Measurements from ENCODE around the gene ALPI. TPM values are rescaled to one million over a fixed set of nuclear protein-coding genes. Genes with fewer than 3 reads are reported as not detected.

ALPI gene
- total RNA-seq, 4 donors from 2014 or later, result not detected

DNA sequence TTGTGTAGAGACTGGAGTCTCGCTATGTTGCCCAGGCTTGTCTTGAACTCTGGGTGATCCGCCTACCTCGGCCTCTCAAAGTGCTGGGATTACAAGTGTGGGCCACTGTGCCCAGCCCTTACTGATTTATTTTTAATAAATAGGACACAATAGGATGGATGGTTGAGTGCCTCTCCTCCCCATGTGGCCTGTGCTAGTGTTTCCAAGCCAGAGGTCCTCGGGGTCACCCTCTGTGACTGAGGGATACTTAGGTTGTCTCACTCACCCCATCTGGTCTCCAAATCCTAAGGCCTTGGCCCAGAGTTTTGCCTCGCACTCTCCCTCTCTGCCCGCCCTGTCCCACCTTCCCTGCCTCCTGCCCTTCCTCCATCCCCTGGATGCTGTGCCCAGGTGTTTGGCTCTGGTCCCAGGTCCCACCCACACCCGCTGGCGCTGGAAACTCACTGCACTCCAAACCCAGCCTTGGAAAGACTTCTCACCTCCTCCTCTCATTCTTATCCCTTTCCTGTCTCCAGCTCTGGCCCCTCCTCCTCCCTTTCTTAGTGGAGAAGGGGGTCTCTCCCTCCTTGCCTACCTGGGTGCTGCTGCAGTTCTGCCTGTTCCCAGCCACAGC is 36.4 kb downstream of the ALPI start:
- no peak for DNase-seq (ENCODE audit: low spot score)
- TF ChIP-seq, protein P1, sequence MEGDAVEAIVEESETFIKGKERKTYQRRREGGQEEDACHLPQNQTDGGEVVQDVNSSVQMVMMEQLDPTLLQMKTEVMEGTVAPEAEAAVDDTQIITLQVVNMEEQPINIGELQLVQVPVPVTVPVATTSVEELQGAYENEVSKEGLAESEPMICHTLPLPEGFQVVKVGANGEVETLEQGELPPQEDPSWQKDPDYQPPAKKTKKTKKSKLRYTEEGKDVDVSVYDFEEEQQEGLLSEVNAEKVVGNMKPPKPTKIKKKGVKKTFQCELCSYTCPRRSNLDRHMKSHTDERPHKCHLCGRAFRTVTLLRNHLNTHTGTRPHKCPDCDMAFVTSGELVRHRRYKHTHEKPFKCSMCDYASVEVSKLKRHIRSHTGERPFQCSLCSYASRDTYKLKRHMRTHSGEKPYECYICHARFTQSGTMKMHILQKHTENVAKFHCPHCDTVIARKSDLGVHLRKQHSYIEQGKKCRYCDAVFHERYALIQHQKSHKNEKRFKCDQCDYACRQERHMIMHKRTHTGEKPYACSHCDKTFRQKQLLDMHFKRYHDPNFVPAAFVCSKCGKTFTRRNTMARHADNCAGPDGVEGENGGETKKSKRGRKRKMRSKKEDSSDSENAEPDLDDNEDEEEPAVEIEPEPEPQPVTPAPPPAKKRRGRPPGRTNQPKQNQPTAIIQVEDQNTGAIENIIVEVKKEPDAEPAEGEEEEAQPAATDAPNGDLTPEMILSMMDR (IDR thresholded peaks at IDR 0.05), result no peak
- ATAC-seq (ENCODE audit: low FRiP score), result no peak

DNA sequence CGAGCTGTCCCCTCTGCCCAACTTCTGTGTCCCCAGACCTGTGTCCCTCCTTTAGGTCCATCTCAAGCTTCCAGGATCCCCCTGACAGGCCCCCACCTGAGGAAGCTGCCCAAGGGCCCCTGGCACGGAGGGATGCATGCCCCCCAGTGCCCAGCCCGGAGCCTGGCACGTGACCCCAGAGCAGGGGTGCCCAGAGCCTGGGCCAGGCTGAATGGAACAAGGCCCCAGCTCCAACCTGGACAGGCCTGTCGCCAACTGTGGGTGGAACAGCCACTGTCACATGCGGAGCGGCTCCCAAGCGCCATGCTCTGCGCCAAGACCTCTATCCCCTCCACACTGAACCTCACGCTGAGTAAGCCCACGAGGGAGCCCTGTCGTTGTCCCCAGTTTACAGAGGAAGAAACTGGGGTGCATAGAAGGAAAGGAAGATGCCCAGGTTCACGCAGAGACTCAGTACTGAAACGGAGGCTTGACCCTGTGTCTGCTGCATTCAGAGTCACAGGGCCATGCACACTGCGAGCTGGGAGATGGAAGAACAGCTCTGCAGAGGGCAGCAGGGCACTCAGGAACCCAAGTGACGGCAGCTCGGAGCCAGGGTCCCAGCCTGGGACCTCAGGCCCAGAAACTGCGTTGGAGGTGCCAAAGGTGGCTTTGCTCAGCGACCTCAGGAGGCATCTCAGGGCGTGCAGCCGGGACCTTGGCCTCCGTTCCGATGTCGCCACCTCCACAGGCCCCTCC is 37.2 kb downstream of the ALPI start:
- DNase-seq (ENCODE audit: low spot score), result no peak
- TF ChIP-seq, protein P1 (IDR thresholded peaks at IDR 0.05), result no peak
- no peak for ATAC-seq (ENCODE audit: low FRiP score)

DNA sequence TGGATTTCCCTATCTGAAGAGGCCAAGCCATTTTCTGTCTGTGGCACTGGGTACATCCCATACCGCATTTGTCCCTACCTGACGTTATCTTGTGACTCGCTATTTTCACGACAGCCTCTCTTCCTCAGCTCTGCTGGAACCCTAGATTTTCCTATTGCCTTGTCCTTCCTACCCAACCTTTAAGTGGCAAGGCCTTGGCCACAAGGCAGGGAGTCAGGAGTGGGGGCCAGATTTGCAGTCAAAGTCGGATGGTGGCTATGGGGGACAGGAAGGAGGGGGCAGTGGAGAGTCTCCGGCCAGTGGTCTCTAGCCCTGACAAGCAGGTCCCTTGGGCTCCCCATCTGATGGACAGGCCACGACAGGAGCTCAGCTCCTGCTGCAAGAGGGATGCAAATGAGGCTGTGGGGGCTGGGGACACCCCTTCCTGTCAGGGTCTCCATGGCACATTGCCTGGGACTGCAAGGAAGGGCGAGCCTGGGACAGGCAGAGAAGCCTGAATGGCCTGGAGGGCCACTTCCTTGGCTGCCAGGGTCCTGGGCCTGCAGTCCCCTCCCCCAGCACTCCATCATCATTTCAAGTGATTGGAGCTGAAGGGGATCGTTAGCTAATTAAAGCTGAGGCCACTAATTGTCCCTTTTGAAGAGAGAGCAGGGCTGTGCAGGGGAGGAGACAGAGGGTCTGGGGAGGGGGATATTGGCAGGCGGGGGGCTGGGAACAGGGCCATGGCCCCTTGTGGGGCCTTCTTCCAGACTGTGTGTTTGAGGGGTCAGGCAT is 37.9 kb downstream of the ALPI start:
- ATAC-seq (ENCODE audit: low FRiP score) (no peak), DNase-seq (ENCODE audit: low spot score) (no peak)
- TF ChIP-seq, protein P1 (IDR thresholded peaks at IDR 0.05), result no peak

DNA sequence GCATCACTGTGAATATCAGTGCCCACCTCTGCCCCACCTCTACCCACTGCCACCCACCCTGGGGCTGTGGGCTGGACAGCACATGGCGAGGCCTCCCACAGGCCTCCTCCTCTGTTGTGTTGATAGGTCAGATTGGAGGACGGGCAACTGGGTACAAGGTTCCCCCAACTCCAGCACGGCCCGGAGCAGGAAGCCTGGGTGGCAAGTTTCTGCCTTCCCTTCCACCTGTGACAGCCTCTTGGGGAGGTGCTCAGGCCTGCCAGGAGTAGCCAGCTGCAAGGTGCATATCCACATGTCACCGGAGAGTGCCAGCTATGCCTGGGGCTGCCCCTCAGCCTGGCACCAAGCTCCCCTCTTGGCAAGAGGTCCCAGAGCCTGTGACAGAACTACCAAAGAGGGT is 38.6 kb downstream of the ALPI start:
- ATAC-seq (ENCODE audit: low FRiP score), result no peak
- TF ChIP-seq, protein P1 (IDR thresholded peaks at IDR 0.05), result no peak

DNA sequence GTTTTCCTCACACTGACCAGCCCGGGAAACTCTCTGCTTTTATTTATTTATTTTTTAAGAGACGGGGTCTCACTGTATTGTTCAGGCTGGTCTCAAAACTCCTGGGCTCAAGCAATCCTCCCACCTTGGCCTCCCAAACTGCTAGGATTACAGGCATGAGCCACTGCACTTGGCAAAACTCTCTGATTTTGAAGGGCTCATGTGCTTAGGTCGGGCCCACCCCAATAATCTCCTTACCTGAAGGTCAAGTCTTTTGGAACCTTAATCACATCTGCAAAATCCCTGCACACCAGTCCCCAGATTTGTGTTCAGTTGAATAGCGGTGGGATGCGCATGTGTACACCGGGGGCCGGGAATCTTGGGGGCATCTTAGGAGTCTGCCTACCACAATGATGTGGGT is 39.3 kb downstream of the ALPI start:
- TF ChIP-seq, protein P1 (IDR thresholded peaks at IDR 0.05), result no peak
- ATAC-seq (ENCODE audit: low FRiP score), result no peak
- DNase-seq (ENCODE audit: low spot score), result no peak

More for the DNA sequence above, 38.6 kb downstream of the ALPI start:
- DNase-seq (ENCODE audit: low spot score), result no peak

DNA sequence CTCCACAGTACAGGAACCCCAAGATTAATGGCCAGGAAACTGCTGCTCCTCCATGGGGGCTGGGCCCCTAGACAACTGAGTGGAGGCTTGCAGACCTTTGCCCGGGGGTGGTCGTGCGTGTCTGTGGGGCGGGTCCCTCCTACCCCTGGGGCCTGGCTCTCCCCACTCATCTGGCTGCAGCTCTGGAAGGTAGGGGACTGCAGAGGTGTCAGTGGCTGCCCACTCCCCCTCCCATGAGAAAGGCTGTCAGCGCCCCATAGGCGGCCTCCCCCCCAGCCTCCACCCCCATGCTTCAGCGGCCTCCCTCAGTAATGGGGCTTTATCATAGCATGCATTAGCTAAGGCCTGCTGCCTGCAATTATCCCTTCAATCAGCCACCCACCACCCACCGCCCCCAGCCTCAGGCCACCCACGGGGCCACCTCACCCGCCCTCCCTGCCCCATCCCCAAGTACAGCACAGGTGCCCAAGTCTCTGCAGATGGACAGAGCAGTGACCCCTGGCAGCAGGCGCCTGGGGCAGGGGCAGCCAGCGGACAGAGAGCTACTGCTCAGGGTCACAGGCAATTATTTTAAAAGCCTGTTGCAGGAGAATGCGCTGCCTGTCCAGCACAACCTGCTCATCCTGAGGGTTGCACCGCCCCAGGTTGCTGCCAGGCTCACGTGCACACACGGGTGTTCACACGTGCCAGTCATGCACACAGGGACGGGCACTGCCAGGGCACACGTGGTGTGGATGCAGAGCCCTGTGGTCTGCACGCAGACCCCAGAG is 40.7 kb downstream of the ALPI start:
- DNase-seq (ENCODE audit: low spot score), result no peak
- TF ChIP-seq, protein P1 (IDR thresholded peaks at IDR 0.05), result no peak

More for the DNA sequence above, 40.7 kb downstream of the ALPI start:
- no peak for ATAC-seq (ENCODE audit: low FRiP score)
